ENCODE results near the gene SLC25A26.

The SLC25A26 gene

GRCh38 chr3:66404903-66405700 is 184.3 kb downstream of the SLC25A26 start:
- in situ Hi-C loops (cut with HindIII; ENCODE audit: low pct_ligation_motif_present, low sequenced_read_pairs), result no loop called here

GRCh38 chr3:66405701-66406091 is 184.9 kb downstream of the SLC25A26 start:
- H3K27ac ChIP-seq, result peak overlapping the region; percentile 8
- H3K4me3 ChIP-seq (ENCODE audit: low read depth, low read length), result no peak overlapping the region
- DNase-seq, result peak; percentile 66
- peaks cover 7% of the 10 kb centered on the region for H3K36me3 ChIP-seq (replicated peaks)
- in situ Hi-C loops (cut with HindIII; ENCODE audit: low pct_ligation_motif_present, low sequenced_read_pairs), result no loop called here
- no peak for TF ChIP-seq CTCF (IDR thresholded peaks at IDR 0.05; ENCODE audit: low read depth, low read length, missing control alignments)
- no peaks in the 10 kb centered on the region for H3K27me3 ChIP-seq (replicated peaks)

More at GRCh38 chr3:66404903-66405700, 184.3 kb downstream of the SLC25A26 start:
- no peak for DNase-seq
- Histone ChIP-seq H3K4me3 (ENCODE audit: low read depth, low read length) (no peak overlapping the region), H3K27ac (no peak overlapping the region), H3K27me3 (replicated peaks) (no peaks in the 10 kb centered on the region), H3K36me3 (replicated peaks) (peaks cover 5% of the 10 kb centered on the region)
- no peak for TF ChIP-seq CTCF (IDR thresholded peaks at IDR 0.05; ENCODE audit: low read depth, low read length, missing control alignments)

GRCh38 chr3:66406163-66406562 is 185.4 kb downstream of the SLC25A26 start:
- peak overlapping the region; percentile 8 for H3K27ac ChIP-seq
- peaks cover 7% of the 10 kb centered on the region for H3K36me3 ChIP-seq (replicated peaks)
- TF ChIP-seq CTCF (IDR thresholded peaks at IDR 0.05; ENCODE audit: low read depth, low read length, missing control alignments), result no peak
- in situ Hi-C loops (cut with HindIII; ENCODE audit: low pct_ligation_motif_present, low sequenced_read_pairs), result no loop called here
- no peak for DNase-seq
- H3K4me3 ChIP-seq (ENCODE audit: low read depth, low read length), result no peak overlapping the region
- H3K27me3 ChIP-seq (replicated peaks), result no peaks in the 10 kb centered on the region

GRCh38 chr3:66406831-66407610 is 186.2 kb downstream of the SLC25A26 start:
- Histone ChIP-seq H3K27ac (no peak overlapping the region), H3K4me3 (ENCODE audit: low read depth, low read length) (no peak overlapping the region), H3K27me3 (replicated peaks) (no peaks in the 10 kb centered on the region), H3K36me3 (replicated peaks) (peaks cover 7% of the 10 kb centered on the region)
- no peak for DNase-seq
- in situ Hi-C loops (cut with HindIII; ENCODE audit: low pct_ligation_motif_present, low sequenced_read_pairs), result no loop called here
- no peak for TF ChIP-seq CTCF (IDR thresholded peaks at IDR 0.05; ENCODE audit: low read depth, low read length, missing control alignments)

GRCh38 chr3:66407611-66408218 is 186.9 kb downstream of the SLC25A26 start:
- H3K4me3 ChIP-seq (ENCODE audit: low read depth, low read length), result no peak overlapping the region
- H3K36me3 ChIP-seq (replicated peaks), result peaks cover 11% of the 10 kb centered on the region
- peak; percentile 97 for TF ChIP-seq CTCF (IDR thresholded peaks at IDR 0.05; ENCODE audit: low read depth, low read length, missing control alignments)
- no peak for DNase-seq
- in situ Hi-C loops (cut with HindIII; ENCODE audit: low pct_ligation_motif_present, low sequenced_read_pairs), result no loop called here
- no peaks in the 10 kb centered on the region for H3K27me3 ChIP-seq (replicated peaks)
- no peak overlapping the region for H3K27ac ChIP-seq
